Measurements from ENCODE around the gene CDHR2. TPM values are rescaled to one million over a fixed set of nuclear protein-coding genes. Genes with fewer than 3 reads are reported as not detected.

Gene CDHR2
- total RNA-seq, 1 donor from 2014 or later, result 0.45 TPM

GRCh38 chr5:176525677-176526076 is 23.5 kb upstream of the CDHR2 start:
- H3K4me1 Mint-ChIP-seq, result no peaks in the 10 kb centered on the region
- peaks cover 12% of the 10 kb centered on the region for H3K36me3 Mint-ChIP-seq
- peak overlapping the region; percentile 56 for H3K27ac Mint-ChIP-seq
- no peak for DNase-seq (ENCODE audit: low spot score in 2 of 2, unreplicated experiment in 2 of 2)
- H3K4me3 Mint-ChIP-seq, result no peak overlapping the region
- no peaks in the 10 kb centered on the region for H3K9me3 Mint-ChIP-seq
- no peak for TF ChIP-seq CTCF (IDR thresholded peaks at IDR 0.05; ENCODE audit: unreplicated experiment)
- H3K27me3 Mint-ChIP-seq (ENCODE audit: low read depth), result no peaks in the 10 kb centered on the region

GRCh38 chr5:176526462-176526861 is 22.7 kb upstream of the CDHR2 start:
- Mint-ChIP-seq H3K36me3 (peaks cover 14% of the 10 kb centered on the region), H3K4me1 (peaks cover 2% of the 10 kb centered on the region), H3K27ac (no peak overlapping the region), H3K27me3 (ENCODE audit: low read depth) (no peaks in the 10 kb centered on the region), H3K4me3 (no peak overlapping the region), H3K9me3 (no peaks in the 10 kb centered on the region)
- DNase-seq (ENCODE audit: low spot score in 2 of 2, unreplicated experiment in 2 of 2), result no peak
- no peak for TF ChIP-seq CTCF (IDR thresholded peaks at IDR 0.05; ENCODE audit: unreplicated experiment)

- no peak for DNase-seq (ENCODE audit: low spot score in 2 of 2, unreplicated experiment in 2 of 2)
- Mint-ChIP-seq H3K27me3 (ENCODE audit: low read depth) (no peaks in the 10 kb centered on the region), H3K4me3 (no peak overlapping the region), H3K36me3 (peaks cover 14% of the 10 kb centered on the region), H3K9me3 (no peaks in the 10 kb centered on the region), H3K4me1 (peaks cover 2% of the 10 kb centered on the region), H3K27ac (no peak overlapping the region)
- TF ChIP-seq CTCF (IDR thresholded peaks at IDR 0.05; ENCODE audit: unreplicated experiment), result no peak
Observed at GRCh38 chr5:176527246-176528222, 21.6 kb upstream of the CDHR2 start.

GRCh38 chr5:176528301-176528700 is 20.8 kb upstream of the CDHR2 start:
- TF ChIP-seq CTCF (IDR thresholded peaks at IDR 0.05; ENCODE audit: unreplicated experiment), result no peak
- Mint-ChIP-seq H3K27ac (no peak overlapping the region), H3K9me3 (no peaks in the 10 kb centered on the region), H3K4me3 (no peak overlapping the region), H3K36me3 (peaks cover 16% of the 10 kb centered on the region), H3K4me1 (peaks cover 4% of the 10 kb centered on the region), H3K27me3 (ENCODE audit: low read depth) (no peaks in the 10 kb centered on the region)
- no peak for DNase-seq (ENCODE audit: low spot score in 2 of 2, unreplicated experiment in 2 of 2)

GRCh38 chr5:176528761-176529115 is 20.4 kb upstream of the CDHR2 start:
- Mint-ChIP-seq H3K4me1 (peaks cover 9% of the 10 kb centered on the region), H3K36me3 (peaks cover 16% of the 10 kb centered on the region), H3K4me3 (no peak overlapping the region), H3K27ac (no peak overlapping the region), H3K9me3 (no peaks in the 10 kb centered on the region), H3K27me3 (ENCODE audit: low read depth) (no peaks in the 10 kb centered on the region)
- DNase-seq (ENCODE audit: low spot score in 2 of 2, unreplicated experiment in 2 of 2), result no peak
- TF ChIP-seq CTCF (IDR thresholded peaks at IDR 0.05; ENCODE audit: unreplicated experiment), result no peak

Measured in mesothelial cell of epicardium (in vitro differentiated cells).